ENCODE data around the gene CCDC172. TPM values are rescaled to one million over a fixed set of nuclear protein-coding genes. Genes with fewer than 3 reads are reported as not detected.

CCDC172 gene, protein sequence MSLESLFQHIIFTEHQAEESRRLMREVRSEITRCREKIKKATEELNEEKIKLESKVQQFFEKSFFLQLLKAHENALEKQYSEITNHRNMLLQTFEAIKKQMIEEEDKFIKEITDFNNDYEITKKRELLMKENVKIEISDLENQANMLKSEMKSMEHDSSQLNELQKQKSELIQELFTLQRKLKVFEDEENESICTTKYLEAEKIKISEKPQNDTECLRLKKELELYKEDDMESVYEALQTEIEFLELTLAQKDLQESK
- polyA plus RNA-seq (2011; rRNA removed) (not detected in 2 replicates), polyA minus RNA-seq (2011; rRNA and poly(A)+ RNA removed) (not detected in 2 replicates)

- no peaks in the 10 kb centered on the region for H3K36me3 ChIP-seq (ENCODE audit: control insufficient read depth, insufficient read depth, low read length)
- H3K27me3 ChIP-seq (ENCODE audit: control insufficient read depth, insufficient read depth, low read length): no peaks in the 10 kb centered on the region
- TF ChIP-seq, protein P1, sequence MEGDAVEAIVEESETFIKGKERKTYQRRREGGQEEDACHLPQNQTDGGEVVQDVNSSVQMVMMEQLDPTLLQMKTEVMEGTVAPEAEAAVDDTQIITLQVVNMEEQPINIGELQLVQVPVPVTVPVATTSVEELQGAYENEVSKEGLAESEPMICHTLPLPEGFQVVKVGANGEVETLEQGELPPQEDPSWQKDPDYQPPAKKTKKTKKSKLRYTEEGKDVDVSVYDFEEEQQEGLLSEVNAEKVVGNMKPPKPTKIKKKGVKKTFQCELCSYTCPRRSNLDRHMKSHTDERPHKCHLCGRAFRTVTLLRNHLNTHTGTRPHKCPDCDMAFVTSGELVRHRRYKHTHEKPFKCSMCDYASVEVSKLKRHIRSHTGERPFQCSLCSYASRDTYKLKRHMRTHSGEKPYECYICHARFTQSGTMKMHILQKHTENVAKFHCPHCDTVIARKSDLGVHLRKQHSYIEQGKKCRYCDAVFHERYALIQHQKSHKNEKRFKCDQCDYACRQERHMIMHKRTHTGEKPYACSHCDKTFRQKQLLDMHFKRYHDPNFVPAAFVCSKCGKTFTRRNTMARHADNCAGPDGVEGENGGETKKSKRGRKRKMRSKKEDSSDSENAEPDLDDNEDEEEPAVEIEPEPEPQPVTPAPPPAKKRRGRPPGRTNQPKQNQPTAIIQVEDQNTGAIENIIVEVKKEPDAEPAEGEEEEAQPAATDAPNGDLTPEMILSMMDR (IDR thresholded peaks at IDR 0.05; ENCODE audit: insufficient read depth, low read depth, low read length): no peak
- ChIA-PET CTCF (no interaction called here), POLR2A (no interaction called here)
- no peak for DNase-seq (ENCODE audit: low read depth)
- no peak within 1 kb of the TSS for H3K4me3 ChIP-seq (ENCODE audit: low read depth, low read length)
Measured at GRCh38 chr10:116324227-116324950, at the start of gene CCDC172. TSS of gene CCDC172 (plus strand) at chr10:116324448. CDS start at chr10:116325012, 564 bp downstream.

DNA sequence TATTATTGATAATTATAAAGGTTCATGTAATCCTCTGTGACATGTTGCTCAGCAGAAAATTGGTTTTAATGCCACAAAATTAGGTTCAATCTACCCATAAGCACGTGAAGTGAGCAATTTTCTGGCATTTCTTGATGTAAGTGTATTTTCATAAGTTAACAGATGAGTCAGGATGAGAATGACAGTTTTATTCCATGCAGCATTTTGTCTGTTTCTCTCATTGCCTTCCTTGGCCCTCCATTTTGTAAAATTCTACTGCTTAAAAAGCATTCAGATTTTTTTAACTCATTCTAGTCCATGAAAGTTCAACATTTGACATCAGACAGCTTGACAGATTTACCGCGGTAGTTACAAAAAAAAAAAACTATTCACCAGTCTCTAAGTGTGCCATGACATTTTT lies 47.3 kb upstream of the CCDC172 start:
- TF ChIP-seq, protein P1 (IDR thresholded peaks at IDR 0.05; ENCODE audit: insufficient read depth, low read depth, low read length): no peak
- no peak for DNase-seq (ENCODE audit: low read depth)
- Histone ChIP-seq H3K4me3 (ENCODE audit: low read depth, low read length) (no peak overlapping the region), H3K27me3 (ENCODE audit: control insufficient read depth, insufficient read depth, low read length) (peaks cover 6% of the 10 kb centered on the region), H3K36me3 (ENCODE audit: control insufficient read depth, insufficient read depth, low read length) (no peaks in the 10 kb centered on the region)
- ChIA-PET CTCF (interaction anchor here (1.9 kb wide), 1 partner anchor 11 kb away, joined by 12 read pairs; no protein-coding TSS in a partner anchor), POLR2A (no interaction called here)

DNA sequence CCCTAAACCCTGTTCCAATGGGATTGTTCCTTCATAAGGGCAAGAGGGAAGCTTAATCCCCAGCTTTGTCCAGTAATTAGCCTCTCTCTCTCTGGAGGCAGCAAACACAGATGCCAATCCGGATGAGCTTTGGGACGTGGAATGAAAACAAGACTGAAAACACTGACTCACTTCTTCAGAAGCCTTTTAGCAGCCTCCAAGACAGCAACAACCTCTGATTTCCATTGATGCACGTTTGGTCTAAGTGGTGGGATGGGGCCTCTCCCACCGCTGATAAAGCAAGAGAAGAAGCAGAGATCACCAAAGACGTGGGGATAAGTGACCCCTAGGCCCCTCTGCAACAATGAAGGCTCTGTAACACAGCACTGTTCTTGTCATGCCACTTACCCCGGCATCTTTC lies 45.4 kb upstream of the CCDC172 start:
- Histone ChIP-seq H3K4me3 (ENCODE audit: low read depth, low read length) (no peak overlapping the region), H3K36me3 (ENCODE audit: control insufficient read depth, insufficient read depth, low read length) (no peaks in the 10 kb centered on the region), H3K27me3 (ENCODE audit: control insufficient read depth, insufficient read depth, low read length) (peaks cover 5% of the 10 kb centered on the region)
- ChIA-PET POLR2A (no interaction called here), CTCF (no interaction called here)
- DNase-seq (ENCODE audit: low read depth): no peak
- TF ChIP-seq, protein P1 (IDR thresholded peaks at IDR 0.05; ENCODE audit: insufficient read depth, low read depth, low read length): no peak

GRCh38 chr10:116281775-116282174 lies 42.5 kb upstream of the CCDC172 start:
- Histone ChIP-seq H3K27me3 (ENCODE audit: control insufficient read depth, insufficient read depth, low read length) (no peaks in the 10 kb centered on the region), H3K36me3 (ENCODE audit: control insufficient read depth, insufficient read depth, low read length) (no peaks in the 10 kb centered on the region), H3K4me3 (ENCODE audit: low read depth, low read length) (no peak overlapping the region)
- POLR2A ChIA-PET: no interaction called here
- CTCF ChIA-PET: interaction anchor here (1.6 kb wide), 1 partner anchor 452 kb away, joined by 5 read pairs; no protein-coding TSS in a partner anchor
- no peak for DNase-seq (ENCODE audit: low read depth)
- TF ChIP-seq, protein P1 (IDR thresholded peaks at IDR 0.05; ENCODE audit: insufficient read depth, low read depth, low read length): no peak

DNA sequence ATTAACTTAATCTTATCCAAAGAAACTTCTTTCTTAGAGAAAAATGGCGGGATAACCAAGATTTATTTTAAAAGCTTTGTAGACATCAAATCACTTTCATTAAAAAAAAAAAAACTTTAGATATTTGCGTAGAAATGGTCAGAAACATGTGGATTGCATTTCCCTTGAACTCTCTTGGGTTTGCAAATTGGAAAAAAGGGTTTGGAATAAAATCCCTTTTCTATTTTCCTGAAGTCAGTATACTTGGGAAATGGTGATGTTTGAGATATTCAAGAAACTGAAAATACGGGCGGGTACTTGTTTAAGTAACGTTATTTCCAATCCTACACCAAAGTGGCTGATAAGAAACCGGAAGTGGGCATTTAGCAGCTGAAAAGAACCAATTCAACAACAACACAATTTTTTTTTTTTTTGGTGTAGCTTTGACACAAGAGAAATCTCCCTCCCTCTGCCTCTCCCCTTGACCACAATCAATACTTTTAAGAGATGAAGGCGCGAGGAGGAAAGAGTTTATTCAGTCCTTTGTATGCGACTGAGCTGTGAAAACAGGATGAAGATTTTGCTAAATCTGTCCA lies 37.5 kb upstream of the CCDC172 start:
- Histone ChIP-seq H3K36me3 (ENCODE audit: control insufficient read depth, insufficient read depth, low read length) (no peaks in the 10 kb centered on the region), H3K4me3 (ENCODE audit: low read depth, low read length) (no peak overlapping the region), H3K27me3 (ENCODE audit: control insufficient read depth, insufficient read depth, low read length) (no peaks in the 10 kb centered on the region)
- ChIA-PET POLR2A (no interaction called here), CTCF (interaction anchor here (0.6 to 4.7 kb wide), 22 partner anchors 10 to 717 kb away, joined by 3 to 78 read pairs (median 6); partner anchors contain the start of gene GFRA1)
- TF ChIP-seq, protein P1 (IDR thresholded peaks at IDR 0.05; ENCODE audit: insufficient read depth, low read depth, low read length): no peak
- no peak for DNase-seq (ENCODE audit: low read depth)
